ENCODE measurements around the gene NAPA.

DNA sequence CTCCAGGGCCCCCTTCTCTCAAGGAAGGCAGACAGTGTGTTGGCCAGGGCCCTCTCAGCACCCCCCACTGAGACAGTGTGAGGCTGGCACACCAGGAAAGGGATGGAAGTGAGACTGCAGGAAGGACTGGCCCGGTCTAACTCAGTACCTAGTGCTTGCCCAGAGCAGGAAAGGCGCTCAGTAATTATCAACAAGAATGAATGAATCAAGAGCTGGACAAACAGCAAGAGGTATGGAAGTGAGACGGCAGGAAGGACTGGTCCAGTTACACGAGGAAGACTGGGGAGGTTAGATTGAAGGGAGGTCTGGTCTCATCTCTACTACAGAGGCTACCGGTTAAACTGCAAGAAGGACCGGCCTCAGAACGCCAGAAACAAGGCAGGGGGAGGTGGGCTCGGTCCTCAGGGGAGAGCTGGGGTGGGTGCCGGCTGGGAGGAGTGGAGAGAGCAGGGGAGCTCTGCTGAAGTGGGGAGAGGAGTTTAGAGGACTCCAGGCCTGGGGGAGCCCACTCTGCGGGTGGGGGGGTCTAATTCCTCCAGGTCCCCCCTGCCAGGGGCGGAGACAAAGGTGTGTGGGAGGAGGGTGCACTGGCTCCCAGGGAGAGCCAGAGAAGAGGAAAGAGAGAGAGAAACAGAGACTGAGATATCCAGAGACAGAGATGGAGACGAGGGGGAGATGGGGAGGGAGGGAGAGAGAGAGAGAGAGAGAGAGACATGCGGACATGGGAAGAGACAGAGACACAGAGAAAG is 44.2 kb downstream of the NAPA start:
- TF ChIP-seq POLR2A (IDR thresholded peaks at IDR 0.05) = no peak
- TF ChIP-seq, protein P1, sequence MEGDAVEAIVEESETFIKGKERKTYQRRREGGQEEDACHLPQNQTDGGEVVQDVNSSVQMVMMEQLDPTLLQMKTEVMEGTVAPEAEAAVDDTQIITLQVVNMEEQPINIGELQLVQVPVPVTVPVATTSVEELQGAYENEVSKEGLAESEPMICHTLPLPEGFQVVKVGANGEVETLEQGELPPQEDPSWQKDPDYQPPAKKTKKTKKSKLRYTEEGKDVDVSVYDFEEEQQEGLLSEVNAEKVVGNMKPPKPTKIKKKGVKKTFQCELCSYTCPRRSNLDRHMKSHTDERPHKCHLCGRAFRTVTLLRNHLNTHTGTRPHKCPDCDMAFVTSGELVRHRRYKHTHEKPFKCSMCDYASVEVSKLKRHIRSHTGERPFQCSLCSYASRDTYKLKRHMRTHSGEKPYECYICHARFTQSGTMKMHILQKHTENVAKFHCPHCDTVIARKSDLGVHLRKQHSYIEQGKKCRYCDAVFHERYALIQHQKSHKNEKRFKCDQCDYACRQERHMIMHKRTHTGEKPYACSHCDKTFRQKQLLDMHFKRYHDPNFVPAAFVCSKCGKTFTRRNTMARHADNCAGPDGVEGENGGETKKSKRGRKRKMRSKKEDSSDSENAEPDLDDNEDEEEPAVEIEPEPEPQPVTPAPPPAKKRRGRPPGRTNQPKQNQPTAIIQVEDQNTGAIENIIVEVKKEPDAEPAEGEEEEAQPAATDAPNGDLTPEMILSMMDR (IDR thresholded peaks at IDR 0.05) = no peak

Measured in uterus (tissue), 2 donors.